GM12865 (cell line): Measurements from ENCODE around the gene LRRC4.

Experiments used
- DNase-seq: peaks from one replicate; pipeline ENCODE4 v3.0.0; 2010; ENCODE audit warnings: low read depth
- H3K4me3 ChIP-seq: 2 replicates; pipeline ENCODE4 v1.5.1; 2011; ENCODE audit warnings: mild to moderate bottlenecking, low read depth, low read length, control low read depth
- CTCF ChIP-seq: IDR thresholded peaks from 2 replicates; pipeline ENCODE4 v1.5.1; 2011; ENCODE audit warnings: low read length, control low read depth, low read depth, inconsistent platforms; ENCODE audit not compliant: insufficient read depth; ENCODE audit errors: missing control alignments

The LRRC4 gene

GRCh38 chr7:128029405-128029995 lies 1.7 kb downstream of the LRRC4 start:
- TF ChIP-seq CTCF, result no peak
- H3K4me3 ChIP-seq, result no peak overlapping the region
- DNase-seq, result no peak

- no peak overlapping the region for H3K4me3 ChIP-seq
- TF ChIP-seq CTCF, result no peak
- no peak for DNase-seq
Observed at GRCh38 chr7:128027485-128027980, 3.7 kb downstream of the LRRC4 start.

GRCh38 chr7:128026551-128026950 lies 4.7 kb downstream of the LRRC4 start:
- H3K4me3 ChIP-seq, result no peak overlapping the region
- no peak for DNase-seq
- TF ChIP-seq CTCF, result no peak

- TF ChIP-seq CTCF, result no peak
- no peak for DNase-seq
Observed at GRCh38 chr7:128025819-128026218, 5.4 kb downstream of the LRRC4 start.

GRCh38 chr7:128025380-128025779 lies 5.9 kb downstream of the LRRC4 start:
- TF ChIP-seq CTCF, result no peak
- H3K4me3 ChIP-seq, result no peak overlapping the region
- DNase-seq, result no peak

More at GRCh38 chr7:128025819-128026218, 5.4 kb downstream of the LRRC4 start:
- H3K4me3 ChIP-seq, result no peak overlapping the region

GRCh38 chr7:128024151-128024550 lies 7.1 kb downstream of the LRRC4 start:
- DNase-seq, result no peak
- no peak overlapping the region for H3K4me3 ChIP-seq
- no peak for TF ChIP-seq CTCF
